CD4-positive, alpha-beta T cell treated with Interleukin-6 for 4 hours (primary cell): ENCODE data around the gene CDKN2A.

ENCODE experiments used
- DNase-seq: peaks from one replicate; pipeline ENCODE4 v3.0.0-alpha.2; 2020; ENCODE audit warnings: mixed read lengths

The CDKN2A gene

GRCh38 chr9:21993893-21994555 is at the start of gene CDKN2A:
TSS of gene CDKN2A (minus strand) at chr9:21994392.
- DNase-seq, result peak; percentile 54

- no peak for DNase-seq
Observed at GRCh38 chr9:22043928-22044327, 49.7 kb upstream of the CDKN2A start.

- no peak for DNase-seq
Observed at GRCh38 chr9:22041775-22042174, 47.6 kb upstream of the CDKN2A start.

- no peak for DNase-seq
Observed at GRCh38 chr9:22041344-22041743, 47.2 kb upstream of the CDKN2A start.

GRCh38 chr9:22040760-22041159 is 46.6 kb upstream of the CDKN2A start:
- no peak for DNase-seq

- no peak for DNase-seq
Observed at GRCh38 chr9:22039258-22039657, 45.1 kb upstream of the CDKN2A start.

GRCh38 chr9:22037954-22038690 is 43.9 kb upstream of the CDKN2A start:
- no peak for DNase-seq

GRCh38 chr9:22036866-22037626 is 42.9 kb upstream of the CDKN2A start:
- DNase-seq, result no peak

GRCh38 chr9:22035591-22036011 is 41.4 kb upstream of the CDKN2A start:
- DNase-seq, result no peak

GRCh38 chr9:22033012-22033630 is 38.9 kb upstream of the CDKN2A start:
- no peak for DNase-seq

- DNase-seq, result no peak
Observed at GRCh38 chr9:22031655-22032411, 37.6 kb upstream of the CDKN2A start.

- no peak for DNase-seq
Observed at GRCh38 chr9:22030101-22030598, 36.0 kb upstream of the CDKN2A start.

GRCh38 chr9:22029231-22029630 is 35.0 kb upstream of the CDKN2A start:
- DNase-seq, result no peak

GRCh38 chr9:22028394-22028793 is 34.2 kb upstream of the CDKN2A start:
- DNase-seq, result no peak

- DNase-seq, result no peak
Observed at GRCh38 chr9:22026696-22027095, 32.5 kb upstream of the CDKN2A start.

GRCh38 chr9:22022396-22022795 is 28.2 kb upstream of the CDKN2A start:
- DNase-seq, result no peak

- DNase-seq, result peak; percentile 18
Observed at GRCh38 chr9:22010866-22011625, 16.9 kb upstream of the CDKN2A start.

GRCh38 chr9:22009506-22009867 is 15.3 kb upstream of the CDKN2A start:
- DNase-seq, result no peak

GRCh38 chr9:22008717-22009505 is 14.7 kb upstream of the CDKN2A start, which contains the start of gene CDKN2B:
TSS of gene CDKN2B (minus strand) at chr9:22009305. CDS start at chr9:22008953, 352 bp downstream.
- peak; percentile 67 for DNase-seq

- no peak for DNase-seq
Observed at GRCh38 chr9:22008384-22008716, 14.2 kb upstream of the CDKN2A start.
